COR-L47 (cell line): ENCODE results near the gene PCYT2.

Source experiments
- DNase-seq: peaks from one replicate; lab custom pipeline; 2025; lab: John Stamatoyannopoulos, UW

The PCYT2 gene

DNA sequence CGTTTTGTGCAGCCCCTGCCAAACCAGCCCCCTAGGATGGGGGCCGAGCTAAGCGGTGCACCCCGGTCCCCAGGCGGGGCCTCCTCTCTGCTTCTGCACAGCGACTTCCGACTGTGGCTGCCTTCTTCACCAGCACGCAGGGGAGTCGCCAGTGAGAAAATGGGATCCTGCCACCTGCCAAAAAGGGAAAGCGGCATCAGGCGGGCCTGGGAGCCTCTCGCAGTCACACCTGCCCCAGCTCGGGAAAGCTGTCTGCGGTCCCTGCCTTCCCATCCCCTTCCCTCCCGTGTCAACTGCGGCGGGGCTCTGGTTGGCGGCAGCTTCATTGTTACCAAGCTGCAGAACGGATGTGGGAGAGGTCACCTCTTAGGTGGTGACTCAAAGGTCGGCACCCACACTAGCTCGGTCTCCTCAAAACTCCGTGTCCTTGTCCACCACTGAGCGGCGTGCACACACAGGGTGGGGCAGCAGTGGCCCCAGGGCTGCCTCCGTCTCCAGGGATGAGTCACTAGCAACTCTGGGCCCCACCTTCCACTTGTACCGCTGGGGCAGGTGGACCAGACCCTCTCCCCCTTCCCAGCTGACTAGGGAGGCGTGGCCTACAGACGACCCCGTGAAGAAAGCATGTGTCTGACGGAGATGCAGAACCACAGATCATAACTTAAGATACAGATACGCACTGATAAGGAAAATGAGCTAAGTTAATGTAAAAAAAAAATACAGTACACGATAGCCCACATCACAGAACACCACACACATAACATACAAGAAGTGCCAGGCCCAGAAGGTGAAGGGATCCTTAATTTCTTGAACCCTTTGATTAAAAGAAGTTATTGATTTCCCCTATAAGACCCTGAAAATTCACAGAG lies 1.5 kb upstream of the PCYT2 start:
- no peak for DNase-seq

DNA sequence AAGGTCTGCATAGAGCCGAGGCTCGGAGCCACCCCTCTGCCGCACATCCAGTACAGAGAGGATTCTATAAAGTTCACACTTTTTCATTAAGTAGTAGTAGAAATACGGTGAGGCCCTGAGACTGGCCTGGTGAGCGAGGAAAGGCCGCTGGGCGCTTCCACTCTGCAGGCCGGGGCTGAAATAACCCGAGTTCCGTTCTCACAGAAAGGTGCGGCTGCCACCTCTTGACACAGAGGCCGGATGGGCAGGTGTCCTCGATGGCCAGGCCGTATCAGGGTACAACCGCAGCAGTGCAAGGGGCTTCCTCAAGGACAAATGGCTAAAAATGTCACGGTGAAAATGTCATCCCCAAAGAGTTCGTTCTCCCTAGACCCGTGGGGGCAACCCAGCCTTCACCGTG lies 770 bp upstream of the PCYT2 start:
- no peak for DNase-seq

DNA sequence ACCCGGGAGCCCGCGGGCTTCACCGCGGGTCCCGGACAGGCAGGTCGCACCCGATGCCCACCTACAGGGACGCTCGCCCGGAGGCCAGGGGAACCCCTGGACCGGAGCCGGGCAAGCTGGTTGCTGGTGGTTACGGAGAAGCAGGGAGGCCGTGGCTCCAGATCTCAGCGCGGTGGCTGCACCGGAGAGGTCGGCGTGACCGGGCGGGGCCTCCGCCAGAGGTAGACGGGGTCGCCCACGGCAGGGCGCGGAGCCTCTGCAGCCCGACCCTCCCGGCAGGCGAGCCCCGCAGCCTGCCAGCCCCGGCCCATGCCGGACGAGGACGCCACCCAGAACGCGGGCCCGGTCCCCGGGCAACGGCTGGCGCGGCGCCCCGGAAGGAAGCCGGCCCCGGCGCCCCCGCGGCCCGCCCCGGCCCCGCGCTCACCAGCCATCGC lies 341 bp downstream of the PCYT2 start:
- DNase-seq: no peak

DNA sequence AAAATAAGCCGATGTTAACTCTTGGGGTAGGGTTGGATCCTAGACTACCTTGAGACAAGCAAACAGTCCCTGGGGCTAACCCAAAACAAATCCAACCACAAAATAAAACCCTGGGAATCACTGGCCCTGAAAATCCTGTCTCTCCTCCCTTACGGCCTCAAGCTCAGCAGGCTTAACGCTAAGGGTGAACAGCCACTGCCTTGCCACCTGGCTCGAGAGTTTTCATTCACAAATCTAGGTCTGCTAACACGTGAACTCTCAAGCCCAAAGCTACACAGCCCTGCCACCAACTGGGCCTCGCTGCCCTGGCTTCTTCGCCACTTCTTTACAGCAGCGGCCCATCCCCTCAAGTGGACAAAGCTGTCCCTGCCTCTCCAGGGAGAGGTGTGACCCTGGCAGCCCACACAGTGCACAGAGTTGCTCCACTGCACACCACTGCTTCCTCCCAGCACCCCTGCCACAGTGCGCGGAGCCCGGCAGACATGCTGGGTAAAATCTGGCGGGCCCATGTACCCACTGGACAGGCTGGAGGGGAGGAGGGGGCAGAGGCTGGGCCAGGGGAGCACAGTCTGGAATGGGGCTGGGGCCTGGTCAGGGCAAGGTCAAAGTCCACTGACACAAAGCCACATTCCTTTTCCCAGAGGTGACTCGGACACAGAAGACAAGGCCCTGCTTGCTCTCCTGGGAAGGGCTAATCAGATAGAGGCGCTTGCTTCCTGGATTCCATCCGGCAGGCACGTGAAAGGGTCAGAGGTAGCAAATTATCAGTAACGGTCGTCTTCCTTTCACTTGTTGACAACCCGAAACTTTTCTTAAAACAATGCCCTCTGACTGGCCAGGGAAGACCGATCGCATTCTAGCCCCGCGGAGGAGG lies 996 bp downstream of the PCYT2 start:
- no peak for DNase-seq

DNA sequence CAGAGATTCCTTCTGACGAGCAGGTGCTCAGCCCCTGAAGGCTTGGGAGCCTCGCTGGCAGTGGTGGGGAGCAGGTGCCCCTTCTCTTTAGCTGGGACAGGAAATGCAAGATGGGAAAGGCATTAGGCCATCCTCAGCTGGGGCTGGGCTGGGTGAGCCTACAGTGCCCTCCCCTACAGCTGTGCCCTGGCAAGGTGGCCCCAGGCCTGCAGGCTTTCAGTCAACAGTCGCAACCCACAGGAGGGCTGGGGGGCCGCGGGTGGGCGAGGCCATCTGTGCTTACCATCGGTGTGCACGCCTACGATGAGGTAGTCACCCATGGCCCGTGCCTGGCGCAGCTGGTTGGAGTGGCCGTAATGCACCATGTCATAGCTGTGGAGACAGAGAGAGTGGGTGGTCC lies 2.0 kb downstream of the PCYT2 start:
- DNase-seq: no peak

DNA sequence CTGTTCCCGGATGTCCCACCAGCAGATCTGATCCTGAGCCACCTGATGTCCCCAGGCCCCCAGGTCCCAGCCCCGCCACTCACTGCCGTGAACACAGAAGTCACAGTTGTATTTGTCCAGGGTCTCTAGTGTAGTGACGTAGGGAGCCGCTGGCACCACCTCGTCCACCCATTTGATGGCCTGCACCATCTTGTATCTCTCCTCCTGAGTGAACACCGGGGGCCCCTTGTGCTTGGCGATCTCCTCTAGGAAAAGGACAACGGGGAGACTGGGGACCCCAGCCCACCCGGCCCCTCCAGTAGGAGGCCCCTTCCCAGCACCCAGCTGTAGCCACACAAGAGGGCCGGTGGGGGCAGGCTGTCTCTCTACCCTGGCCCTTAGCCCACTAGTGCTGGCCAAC lies 2.4 kb downstream of the PCYT2 start:
- DNase-seq: no peak

DNA sequence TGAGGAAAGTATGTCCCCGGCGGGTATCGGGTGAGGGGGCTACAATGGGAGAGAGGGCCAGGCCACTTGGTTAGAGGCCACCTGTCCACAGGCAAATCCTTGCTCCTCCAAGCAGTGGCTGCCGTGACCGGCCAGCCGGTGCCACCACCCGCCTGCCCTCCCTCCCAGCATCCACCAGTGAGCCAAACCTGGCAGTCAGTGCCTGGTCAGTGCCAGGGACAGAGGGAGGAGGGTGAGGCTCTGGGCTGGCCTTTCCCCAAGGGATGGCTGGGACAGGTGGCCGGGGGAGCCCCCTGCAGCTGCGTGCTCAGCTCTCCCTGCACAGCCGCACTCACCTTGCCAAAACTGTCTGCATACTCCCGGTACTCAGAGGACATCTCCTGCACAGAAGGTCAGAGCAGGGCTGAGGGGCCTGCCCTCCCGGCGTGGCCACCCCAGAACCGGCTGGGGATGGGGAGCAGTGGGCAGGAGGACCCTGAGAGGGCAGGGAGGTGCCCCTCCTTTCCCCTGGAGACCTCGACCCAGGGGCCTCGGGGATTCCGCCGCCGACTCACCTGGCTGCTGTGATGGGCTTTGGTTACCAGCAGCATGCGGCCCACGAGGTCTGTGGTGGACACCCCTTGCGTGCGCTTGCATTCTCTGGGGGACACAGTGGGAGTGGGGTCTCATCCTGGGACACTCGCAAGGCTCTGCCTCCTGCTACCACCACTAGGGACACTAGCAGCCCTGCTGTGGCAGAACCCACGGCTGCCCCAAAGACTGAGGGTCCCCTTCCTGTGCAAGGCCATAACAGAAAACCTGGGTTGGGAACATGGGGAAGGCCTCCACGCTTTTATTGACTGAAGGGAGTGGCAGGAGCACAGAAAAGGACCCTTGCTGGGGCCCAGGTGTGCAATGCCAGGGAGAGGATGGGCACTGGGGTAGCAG lies 3.7 kb downstream of the PCYT2 start:
- no peak for DNase-seq

DNA sequence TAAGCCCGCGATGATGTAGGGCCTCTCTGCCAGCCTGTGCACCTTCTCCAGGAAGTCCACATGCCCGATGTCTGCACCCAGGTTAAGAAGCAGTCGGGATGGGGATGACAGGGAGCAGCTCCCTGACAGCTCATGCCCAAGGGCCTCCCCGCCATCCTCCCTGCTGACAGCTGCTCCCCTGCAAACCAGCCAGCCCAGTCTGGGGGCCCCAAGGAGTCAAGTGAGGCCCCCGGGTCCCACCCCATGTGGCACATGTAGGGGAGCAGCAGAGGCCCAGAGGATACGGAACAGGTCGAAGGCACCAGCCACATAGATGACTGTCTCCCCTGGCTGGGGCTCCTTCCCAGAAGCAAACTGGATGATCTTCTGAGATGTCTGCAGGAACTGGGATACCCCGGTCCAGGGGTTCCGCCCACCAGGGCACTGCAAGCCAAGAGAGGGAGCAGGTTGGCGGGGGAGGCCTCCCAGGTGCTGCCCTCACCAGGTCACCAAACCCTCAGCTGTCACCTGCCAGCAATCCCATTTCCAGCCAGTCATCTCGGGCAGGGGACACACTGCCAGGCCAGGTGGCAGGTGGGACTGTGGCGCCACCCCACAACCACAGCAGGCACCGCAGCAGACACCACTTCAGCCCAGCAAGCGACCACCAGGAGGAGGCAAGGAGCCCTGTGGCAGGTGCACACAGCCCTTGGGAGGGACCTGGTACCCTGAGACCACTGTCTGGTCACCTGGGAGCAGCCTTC lies 4.6 kb downstream of the PCYT2 start:
- peak; percentile 18 for DNase-seq

DNA sequence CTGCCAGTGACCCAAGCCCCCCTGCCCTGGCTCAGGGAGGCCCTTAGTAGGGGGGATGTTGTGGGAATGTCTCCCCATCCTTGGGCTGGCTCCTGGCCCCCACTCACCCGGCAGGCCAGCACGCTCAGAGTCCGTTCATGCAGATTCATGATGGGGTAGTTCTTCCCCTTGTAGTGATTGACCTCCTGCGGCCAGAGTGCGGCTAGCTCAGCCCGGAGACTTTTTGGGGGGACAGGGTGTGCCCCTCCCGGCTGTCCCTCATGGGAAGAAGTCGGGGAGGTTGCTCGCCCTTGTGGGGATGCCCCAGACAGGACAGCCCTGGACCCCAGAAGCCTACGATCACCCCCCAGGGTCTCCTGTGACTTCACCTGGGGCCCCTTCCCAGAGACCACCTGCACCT lies 5.2 kb downstream of the PCYT2 start:
- DNase-seq: no peak

DNA sequence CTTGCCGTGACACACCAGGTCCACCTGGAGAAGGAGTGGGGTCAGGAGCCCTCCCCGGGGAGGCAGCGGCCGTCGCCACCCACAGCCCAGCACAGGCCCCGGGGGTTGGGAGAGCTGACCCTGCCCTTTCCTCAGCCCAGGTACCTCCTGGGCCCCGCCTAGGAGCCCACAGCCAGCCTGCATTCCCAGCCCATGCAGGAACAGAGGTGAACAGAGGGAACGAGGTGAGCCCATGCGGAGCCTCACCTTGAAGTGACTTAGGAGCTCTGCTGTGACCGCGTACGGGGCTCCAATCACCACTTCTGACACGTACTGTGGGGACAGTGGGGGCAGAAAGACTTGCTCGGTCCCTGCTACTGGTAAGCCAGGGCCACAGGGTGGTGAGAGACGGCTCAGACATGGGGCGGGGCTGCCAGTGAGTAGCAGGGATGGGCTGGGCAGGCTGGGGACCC lies 5.7 kb downstream of the PCYT2 start:
- no peak for DNase-seq

DNA sequence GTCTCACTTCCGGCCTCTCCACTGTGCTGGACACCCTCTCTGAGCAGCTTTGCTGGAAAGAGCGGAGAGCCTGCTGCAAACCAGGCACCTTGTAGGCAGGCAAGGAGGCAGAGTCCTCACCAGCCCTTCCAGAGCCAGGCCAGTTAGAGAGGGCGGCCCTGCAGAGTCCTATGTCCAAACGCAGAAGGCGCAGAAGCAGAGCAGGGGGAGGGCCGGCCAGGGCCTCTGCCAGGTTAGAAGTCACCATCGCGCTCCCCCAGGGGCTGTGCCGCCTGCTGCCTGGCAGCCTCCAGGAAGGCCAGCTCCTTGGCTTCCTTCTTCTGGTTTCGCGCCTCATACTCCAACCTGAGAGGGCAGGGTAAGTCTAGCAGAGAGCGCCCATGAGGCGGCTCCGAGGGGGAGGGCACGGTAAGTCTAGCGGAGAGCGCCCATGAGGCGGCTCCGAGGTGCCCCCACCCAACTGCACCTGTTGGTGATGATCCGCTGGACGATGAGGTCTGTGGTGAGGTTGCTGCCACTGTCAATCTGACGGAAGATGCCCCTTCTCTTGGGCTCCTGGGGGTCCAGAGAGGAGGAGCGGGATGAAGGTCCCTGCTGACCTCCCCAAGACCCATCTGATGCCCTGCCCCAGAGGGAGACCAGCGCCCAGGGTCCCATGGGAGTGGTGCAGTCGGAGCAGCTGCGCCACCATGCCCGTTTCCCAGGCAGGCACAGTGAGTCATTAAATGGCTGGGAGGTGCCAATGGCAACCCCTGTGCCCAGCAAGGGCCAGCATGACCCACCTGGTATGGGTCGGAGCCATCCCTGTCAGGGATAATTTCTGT lies 6.4 kb downstream of the PCYT2 start:
- DNase-seq: no peak

DNA sequence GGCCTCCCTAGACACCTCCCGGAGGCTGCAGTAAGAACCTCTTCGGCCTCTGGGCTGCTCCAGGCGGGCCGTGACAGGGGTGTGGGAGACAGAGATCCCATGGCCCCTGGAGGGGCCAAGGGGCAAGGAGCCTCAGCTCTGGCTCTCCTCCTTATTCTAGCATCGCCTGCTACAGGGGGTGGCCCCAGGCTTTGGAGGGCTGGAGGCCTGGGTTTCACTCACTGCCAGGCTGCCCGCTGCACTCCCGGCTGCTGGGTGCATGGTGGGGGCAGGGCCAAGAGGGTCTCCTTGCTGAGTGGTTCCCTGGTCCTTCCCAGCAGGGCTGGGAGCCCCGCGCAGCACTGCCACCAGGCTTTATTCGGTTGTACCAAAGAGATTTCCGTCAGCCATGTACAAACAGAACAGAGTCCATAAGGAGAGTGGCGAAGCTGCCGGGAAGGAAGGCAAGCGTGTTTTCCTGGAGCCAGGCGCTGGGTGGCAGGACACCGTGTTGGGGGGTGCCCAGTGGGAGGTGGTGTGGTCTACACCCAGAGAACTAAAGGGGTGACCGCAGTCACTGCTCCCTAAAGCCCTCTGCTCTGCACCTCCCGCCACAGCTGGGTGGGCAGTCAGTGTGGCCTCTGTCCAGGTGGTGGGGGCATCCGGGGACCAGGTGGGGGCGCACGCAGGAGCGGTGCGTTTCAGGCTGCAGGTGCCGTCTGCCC lies 7.2 kb downstream of the PCYT2 start:
- no peak for DNase-seq

DNA sequence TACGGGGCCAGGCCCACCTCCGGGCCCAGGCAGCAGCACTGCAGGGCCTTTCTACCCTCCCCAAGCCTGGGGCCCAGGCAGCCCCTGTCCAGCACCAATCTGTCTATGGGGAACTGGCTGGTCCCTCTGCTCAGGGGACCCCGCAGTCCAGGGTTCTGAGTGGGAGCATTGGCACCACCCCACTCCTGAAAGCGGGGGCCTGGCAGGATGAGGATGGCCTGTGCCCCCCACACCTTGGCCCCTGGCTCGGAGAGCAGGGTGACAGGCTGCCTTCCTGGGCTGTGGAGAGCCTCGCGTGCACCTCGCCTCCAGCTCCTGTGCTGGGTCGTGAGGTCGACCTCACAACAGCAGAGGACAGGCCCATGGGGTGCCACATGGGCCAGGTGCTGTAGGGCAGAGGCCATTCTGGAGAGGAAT lies 7.8 kb downstream of the PCYT2 start:
- DNase-seq: no peak

DNA sequence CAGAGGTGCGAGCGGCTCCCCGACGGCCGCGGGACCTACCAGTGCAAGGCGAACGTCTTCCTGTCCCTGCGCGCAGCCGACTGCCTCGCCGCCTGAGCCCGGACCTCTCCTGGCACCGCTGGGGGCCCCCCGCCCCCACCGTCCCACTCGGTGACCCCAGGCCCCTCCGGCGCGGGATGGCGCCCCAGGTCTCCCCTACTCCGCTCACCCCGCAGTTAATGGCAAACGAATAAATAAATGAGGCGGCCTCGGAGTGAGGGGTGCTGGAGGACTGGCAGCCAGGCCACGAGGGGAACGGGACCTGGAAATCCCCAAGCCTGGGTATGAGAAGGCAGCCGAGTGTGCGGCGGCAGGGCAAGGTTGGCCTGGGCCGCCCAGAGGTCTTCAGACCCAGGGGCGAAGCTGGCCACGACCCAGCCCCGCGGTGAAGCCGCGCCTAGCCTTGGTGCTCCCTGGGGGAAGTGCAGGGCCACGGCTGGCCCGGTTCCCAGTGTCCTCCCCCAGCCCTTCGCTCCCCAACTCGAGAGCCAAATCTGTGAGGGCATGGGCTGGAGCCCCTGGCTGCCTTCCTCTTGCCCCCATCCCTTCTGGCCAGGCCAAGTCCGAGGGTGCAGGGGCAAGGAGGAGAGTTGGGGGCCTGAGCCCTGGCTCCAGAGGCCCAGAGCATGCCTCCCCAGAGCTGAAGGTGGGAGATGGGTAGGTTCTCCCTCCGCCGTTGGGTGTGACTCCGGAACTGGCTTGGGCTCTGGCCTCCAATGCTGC lies 8.4 kb downstream of the PCYT2 start:
- DNase-seq: no peak

DNA sequence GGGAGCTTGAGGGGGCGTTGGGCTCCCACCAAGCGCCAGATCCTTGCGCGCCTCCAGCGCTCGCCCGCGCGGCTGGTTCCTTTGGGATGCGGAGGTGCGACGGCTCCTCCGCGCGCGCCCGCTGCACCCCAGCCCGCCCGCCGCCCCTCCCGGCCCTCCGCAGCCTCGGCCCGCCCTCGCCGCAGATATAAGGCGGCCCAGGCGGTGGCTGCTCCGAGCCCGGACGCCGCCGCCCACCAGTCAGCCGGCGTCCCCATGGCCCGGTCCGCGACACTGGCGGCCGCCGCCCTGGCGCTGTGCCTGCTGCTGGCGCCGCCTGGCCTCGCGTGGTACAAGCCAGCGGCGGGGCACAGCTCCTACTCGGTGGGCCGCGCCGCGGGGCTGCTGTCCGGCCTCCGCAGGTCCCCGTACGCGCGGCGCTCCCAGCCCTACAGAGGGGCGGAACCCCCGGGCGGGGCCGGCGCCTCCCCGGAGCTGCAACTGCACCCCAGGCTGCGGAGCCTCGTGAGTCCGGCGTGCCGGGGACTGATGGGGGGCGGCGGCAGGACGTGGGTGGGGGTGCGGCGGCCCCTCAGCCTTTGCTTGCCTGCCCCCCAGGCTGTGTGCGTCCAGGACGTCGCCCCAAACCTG lies 9.1 kb downstream of the PCYT2 start, which contains the start of gene NPB:
Gene NPB, plus strand, starts transcription at position 216 of the 630 bp plus-strand sequence. Its CDS starts 40 bp downstream, at position 256.
- DNase-seq: no peak

DNA sequence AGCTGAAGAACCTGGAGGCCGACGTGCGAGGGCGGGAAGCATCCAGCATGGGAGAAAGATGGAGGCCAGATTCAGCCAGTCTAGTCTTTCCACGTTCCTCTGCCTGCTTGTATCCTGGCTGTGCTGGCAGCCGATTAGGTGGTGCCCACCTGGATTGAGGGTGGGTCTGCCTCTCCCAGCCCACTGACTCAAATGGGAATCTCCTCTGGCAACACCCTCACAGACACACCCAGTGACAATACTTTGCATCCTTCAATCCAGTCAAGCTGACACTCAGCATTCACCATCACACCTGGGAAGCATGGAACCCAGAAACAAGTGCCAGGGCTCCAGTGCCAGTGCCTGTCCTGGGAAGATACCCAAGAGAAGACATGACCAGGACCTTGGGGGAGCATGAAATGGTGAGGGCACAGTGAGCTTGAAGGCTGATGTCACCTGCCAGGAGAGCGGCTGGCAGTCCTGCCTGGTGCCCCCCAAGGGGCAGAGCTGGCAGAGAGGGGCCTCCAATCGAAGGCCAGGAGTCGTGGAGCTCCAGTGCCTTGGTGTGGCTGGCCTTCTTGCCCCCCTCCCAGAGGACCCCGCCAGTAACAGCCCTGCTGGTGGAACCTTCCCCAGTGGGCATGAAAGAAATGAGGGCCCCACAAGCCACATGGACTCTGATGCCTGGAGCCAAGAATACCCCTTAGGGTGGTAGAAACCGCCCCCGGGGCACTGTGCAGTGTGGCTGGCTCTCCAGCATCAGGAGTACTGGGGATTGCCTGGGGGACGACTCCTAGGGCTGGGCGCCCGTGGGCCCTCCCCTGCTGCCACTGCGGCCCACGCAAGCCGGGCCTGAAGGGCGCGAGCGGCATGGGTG lies 9.8 kb downstream of the PCYT2 start:
- no peak for DNase-seq

DNA sequence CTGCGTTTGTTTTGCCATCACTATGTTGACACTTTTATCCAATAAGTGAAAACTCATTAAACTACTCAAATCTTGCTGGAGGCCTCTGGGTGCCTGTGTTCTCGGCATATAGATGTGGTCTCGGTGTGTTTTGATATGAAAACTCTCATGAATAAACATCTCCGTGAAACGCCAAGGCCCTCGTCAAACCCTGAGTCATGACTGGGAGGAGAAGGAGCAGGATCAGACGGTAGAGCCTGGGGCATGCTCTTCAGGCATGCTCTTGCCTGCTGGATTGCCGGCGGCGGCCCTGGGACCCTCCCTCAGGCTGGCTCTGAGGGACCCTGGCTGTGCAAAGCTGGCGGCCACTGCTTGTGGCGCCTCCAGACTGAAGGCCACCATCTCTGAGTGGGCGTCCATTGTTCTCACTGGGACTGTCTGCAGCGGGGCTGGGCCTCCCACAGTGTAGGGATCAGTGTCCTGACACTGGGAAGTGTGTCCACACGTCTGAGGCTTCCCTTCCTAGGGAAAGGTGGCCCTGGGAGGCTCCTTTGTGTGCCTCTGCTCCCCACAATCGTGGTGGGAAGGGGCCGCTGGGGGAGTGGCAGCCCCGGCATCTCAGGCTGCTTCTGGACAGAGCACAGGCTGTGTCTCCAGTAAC lies 10.9 kb downstream of the PCYT2 start:
- no peak for DNase-seq
